PFSK-1 (cell line): Measurements from ENCODE around the gene BEND7.

Source experiments
- FOXP2 ChIP-seq: optimal IDR thresholded peaks from 2 replicates; pipeline ENCODE3; 2011; ENCODE audit warnings: borderline replicate concordance, control low read depth, inconsistent platforms; ENCODE audit not compliant: insufficient read depth; ENCODE audit errors: extremely low read length, extremely low read depth
- POLR2AphosphoS5 ChIP-seq: IDR thresholded peaks from 2 replicates; pipeline ENCODE4 v1.6.1; 2012; ENCODE audit warnings: low read depth, mild to moderate bottlenecking, control low read depth, low read length, moderate library complexity
- SIN3A ChIP-seq: IDR thresholded peaks from 2 replicates; pipeline ENCODE4 v1.6.1; 2012; ENCODE audit warnings: mild to moderate bottlenecking, low read length, moderate library complexity, borderline replicate concordance; ENCODE audit not compliant: insufficient read depth
- TAF1 ChIP-seq: IDR thresholded peaks from 2 replicates; pipeline ENCODE4 v1.6.1; 2012; ENCODE audit warnings: low read length, control low read depth, borderline replicate concordance; ENCODE audit not compliant: insufficient read depth
- TF ChIP-seq, protein P1 (sequence below), 2 experiments: IDR thresholded peaks; 2 replicates each; pipeline versions ENCODE4 v1.6.1 to v1.8.0; 2011 to 2012; ENCODE audit warnings: low read depth in 2 of 2, low read length in 2 of 2, control low read depth in 1 of 2, inconsistent platforms in 1 of 2, mild to moderate bottlenecking in 1 of 2, moderate library complexity in 1 of 2; ENCODE audit not compliant: insufficient read depth in 1 of 2

BEND7 gene

DNA sequence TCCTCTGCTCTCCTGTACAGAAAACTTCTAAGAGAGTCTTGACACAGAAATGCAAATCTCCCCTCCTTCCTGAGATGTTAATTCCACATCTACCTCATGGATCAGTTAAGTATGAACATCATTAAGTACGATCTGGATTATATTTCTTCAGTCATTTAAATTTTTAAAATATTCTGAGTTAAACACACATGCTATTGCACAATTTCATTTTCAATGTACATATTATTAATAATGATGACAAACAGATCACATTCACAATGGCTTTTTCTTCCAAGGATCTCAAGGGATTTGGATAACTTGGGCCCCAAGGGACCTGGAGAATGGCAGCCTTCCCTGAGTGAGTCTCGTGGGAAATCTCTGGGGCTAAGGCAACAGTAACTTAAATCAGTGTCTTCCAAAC lies 16.2 kb downstream of the BEND7 start:
- TF ChIP-seq TAF1 (no peak), FOXP2 (no peak), SIN3A (no peak), POLR2AphosphoS5 (no peak)
- TF ChIP-seq, protein P1, sequence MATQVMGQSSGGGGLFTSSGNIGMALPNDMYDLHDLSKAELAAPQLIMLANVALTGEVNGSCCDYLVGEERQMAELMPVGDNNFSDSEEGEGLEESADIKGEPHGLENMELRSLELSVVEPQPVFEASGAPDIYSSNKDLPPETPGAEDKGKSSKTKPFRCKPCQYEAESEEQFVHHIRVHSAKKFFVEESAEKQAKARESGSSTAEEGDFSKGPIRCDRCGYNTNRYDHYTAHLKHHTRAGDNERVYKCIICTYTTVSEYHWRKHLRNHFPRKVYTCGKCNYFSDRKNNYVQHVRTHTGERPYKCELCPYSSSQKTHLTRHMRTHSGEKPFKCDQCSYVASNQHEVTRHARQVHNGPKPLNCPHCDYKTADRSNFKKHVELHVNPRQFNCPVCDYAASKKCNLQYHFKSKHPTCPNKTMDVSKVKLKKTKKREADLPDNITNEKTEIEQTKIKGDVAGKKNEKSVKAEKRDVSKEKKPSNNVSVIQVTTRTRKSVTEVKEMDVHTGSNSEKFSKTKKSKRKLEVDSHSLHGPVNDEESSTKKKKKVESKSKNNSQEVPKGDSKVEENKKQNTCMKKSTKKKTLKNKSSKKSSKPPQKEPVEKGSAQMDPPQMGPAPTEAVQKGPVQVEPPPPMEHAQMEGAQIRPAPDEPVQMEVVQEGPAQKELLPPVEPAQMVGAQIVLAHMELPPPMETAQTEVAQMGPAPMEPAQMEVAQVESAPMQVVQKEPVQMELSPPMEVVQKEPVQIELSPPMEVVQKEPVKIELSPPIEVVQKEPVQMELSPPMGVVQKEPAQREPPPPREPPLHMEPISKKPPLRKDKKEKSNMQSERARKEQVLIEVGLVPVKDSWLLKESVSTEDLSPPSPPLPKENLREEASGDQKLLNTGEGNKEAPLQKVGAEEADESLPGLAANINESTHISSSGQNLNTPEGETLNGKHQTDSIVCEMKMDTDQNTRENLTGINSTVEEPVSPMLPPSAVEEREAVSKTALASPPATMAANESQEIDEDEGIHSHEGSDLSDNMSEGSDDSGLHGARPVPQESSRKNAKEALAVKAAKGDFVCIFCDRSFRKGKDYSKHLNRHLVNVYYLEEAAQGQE (IDR thresholded peaks at IDR 0.05; ENCODE audit: insufficient read depth in 1 of 2, low read depth in 2 of 2, low read length in 2 of 2) = no peak

- TF ChIP-seq, protein P1 (IDR thresholded peaks at IDR 0.05; ENCODE audit: insufficient read depth in 1 of 2, low read depth in 2 of 2, low read length in 2 of 2) = no peak
- TF ChIP-seq SIN3A (no peak), POLR2AphosphoS5 (no peak), TAF1 (no peak), FOXP2 (no peak)
These were observed 17.4 kb downstream of the BEND7 start for GRCh38 chr10:13511409-13511808.

DNA sequence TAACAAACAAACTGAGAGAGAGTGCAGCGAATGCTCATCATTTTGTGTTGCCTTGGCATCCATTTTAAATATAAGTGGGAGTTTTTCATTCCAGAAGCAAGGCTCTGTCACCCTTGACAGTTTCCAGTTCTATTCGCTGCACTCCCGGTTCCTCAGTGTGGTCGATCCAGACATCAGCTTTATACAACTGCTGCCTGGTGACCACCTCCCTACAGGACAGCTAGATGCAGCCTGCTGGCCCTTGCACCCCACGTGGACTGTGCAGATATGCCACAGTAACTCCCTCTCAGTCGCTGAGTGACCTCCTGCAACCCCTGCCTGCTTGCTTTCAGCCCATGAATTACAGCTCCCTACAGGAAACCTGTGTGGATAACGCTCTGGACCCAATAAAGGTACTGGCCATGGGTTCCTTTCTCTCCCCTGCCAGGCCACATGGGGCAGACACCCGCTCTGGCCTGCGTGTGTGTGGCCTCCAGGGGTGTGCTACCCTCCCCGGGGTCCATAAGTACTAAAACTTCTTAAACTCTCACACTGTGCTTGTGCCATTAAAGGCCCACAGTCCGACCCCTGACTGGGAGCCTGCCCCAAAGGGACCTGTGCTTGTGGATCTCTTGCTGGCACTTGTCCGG lies 23.6 kb downstream of the BEND7 start:
- TF ChIP-seq FOXP2 = no peak
- TF ChIP-seq, protein P1 (IDR thresholded peaks at IDR 0.05; ENCODE audit: insufficient read depth in 1 of 2, low read depth in 2 of 2, low read length in 2 of 2) = no peak
- TF ChIP-seq TAF1 = no peak
- TF ChIP-seq SIN3A = no peak
- TF ChIP-seq POLR2AphosphoS5 = no peak

- TF ChIP-seq TAF1 (no peak), SIN3A (no peak), POLR2AphosphoS5 (no peak), FOXP2 (no peak)
- TF ChIP-seq, protein P1 (IDR thresholded peaks at IDR 0.05; ENCODE audit: insufficient read depth in 1 of 2, low read depth in 2 of 2, low read length in 2 of 2) = no peak
These were observed 24.9 kb downstream of the BEND7 start for GRCh38 chr10:13503745-13504463.
